HG03103 (cell line): ENCODE measurements around the gene FCRLA.
"Not testable (repeated sequence)": the region's sequence is repeated elsewhere in the genome, so short reads cannot be mapped to it uniquely, and the experiment has no call there.

Source experiments
- ATAC-seq: cut with Tn5 transposase; IDR thresholded peaks from one replicate; pipeline ENCODE4 v1.9.1; 2021; ENCODE audit warnings: low read depth; ENCODE audit not compliant: unreplicated experiment

The FCRLA gene, protein sequence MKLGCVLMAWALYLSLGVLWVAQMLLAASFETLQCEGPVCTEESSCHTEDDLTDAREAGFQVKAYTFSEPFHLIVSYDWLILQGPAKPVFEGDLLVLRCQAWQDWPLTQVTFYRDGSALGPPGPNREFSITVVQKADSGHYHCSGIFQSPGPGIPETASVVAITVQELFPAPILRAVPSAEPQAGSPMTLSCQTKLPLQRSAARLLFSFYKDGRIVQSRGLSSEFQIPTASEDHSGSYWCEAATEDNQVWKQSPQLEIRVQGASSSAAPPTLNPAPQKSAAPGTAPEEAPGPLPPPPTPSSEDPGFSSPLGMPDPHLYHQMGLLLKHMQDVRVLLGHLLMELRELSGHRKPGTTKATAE

DNA sequence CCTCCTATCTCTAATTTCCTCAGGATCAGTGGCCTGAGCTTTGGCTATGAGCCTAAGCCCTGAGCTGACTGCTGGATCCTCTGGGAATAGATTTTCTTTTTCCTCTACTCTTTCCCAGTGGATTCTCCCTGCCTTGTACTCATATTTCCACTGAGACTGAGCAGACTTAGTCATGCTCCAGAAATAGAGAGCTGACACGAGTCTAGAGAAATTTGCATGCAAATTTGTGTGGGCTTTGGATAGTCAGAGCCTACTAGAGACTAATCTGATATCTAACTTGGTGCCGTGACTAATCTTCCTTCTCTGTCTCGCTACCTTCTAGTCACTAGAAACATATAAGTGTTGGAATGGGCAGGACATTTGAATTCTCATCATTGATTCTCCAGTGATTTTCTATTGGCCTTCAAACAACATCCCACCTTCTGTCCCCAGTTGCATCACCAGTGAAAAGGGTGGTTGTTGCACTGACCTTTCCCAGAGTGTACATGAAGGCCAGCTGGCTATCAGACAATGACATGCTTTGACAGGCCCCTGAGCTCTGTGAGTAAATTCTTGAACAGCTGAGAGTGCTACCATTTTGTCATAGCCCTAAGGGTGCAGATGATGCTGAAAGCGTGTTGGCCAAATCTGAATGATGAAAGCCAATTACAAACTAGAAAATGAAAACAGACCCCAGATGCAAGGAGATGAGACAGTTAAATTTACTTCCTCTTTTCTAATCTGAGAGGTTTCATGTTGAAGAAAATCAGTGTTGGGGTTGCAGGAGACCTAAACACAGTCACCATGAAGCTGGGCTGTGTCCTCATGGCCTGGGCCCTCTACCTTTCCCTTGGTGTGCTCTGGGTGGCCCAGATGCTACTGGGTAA, at the start of gene FCRLA:
Gene FCRLA (plus strand): TSS at position 748 of the 866 bp plus-strand sequence. CDS start 36 bp downstream, at position 784.
- peak; percentile 55 for ATAC-seq

DNA sequence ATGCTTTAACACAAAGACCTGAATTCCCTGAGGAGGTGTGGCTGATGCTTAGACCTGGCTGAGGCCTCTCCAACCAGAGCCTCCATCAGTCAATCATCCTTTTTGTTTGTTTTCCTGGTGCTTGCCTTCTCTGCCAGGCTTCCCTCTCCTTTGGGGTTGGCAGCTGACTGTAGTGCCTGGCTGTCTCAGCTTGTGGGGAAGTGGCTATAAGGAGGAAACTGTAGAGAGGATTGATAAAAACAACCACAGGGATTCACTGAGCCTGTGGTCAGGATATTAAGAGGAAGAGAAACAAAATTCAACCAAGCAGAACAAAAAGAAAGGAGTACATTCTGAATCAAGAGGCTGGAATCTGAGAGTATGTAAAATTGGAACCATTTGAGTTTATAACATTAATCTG, 48.5 kb upstream of the FCRLA start:
- ATAC-seq = not testable (repeated sequence)

DNA sequence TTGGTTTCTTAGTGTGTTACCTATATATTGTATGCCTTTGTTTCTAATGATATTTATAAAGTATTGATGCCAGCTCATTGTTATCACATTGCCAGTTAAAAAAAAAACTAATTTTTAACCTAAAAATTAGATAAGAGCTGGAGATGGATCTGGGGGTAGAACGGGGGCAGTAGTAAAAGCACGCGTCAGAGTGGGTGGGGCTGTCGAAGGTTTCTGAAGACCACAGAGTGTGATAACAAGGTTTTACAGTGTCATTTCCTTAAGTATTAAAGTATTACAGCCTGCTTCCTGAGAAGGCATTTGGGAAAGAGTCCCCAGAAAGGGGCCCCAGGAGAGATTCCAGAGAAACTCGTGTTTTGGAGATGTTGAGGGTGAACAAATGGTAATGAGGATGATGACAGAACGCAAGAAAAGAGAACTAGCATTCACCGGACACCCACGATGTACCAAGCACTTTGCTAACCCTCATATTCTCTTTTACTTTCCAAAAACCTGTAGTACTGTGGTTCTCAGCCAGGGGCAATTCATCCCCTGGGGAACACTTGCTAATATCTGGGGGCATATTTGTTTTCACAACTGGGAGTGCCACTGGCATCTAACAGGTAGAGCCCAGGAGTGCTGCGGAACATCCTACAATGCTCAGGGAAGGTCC, 45.2 kb upstream of the FCRLA start:
- ATAC-seq = not testable (repeated sequence)

DNA sequence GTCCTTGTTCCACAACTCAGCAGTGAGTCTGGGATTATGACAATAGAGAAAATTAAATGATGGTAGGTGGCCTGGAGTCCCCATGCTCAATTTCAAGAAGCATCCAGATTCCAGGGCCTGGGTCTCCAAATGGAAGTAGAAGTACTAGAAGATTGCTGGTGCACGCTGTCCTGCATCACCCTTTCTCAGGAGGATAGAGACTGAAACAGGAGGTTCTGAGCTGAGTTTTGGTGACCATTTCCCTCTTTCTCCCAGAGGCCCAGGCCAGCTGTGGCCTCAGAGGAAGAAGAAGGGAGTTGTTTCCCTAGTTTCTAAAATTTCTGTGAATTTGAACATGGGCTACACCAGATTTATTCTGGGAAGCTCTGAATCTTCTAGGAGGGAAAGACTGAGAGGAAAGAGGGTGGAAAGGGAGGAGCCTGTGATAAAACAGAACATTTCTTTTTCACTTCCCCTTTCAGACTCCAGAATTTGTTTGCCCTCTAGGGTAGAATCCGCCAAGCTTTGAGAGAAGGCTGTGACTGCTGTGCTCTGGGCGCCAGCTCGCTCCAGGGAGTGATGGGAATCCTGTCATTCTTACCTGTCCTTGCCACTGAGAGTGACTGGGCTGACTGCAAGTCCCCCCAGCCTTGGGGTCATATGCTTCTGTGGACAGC, 44.2 kb upstream of the FCRLA start, which contains the start of gene FCGR2B:
Gene FCGR2B (plus strand): TSS at position 460 of the 656 bp plus-strand sequence. CDS start 99 bp downstream, at position 559.
- ATAC-seq = peak; percentile 55

DNA sequence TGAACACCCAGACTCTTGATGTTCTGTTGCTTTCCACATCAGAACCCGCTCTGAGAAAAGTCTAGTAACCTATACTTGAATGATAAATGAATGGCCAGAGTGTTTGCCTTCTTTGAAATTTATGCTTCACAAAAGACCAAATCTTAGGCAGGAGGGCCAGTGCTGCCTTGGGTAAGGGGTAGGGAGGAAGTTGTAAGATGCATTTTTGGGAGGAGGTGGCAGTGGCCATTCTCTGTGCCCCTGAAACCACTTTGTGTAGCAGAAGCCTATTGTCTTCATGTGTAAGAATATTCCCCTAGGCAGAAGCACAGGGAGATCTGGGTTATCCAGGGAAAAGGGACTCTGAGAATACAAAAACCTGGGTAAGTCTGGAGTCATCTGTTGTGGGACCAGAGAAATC, 43.5 kb upstream of the FCRLA start:
- ATAC-seq = not testable (repeated sequence)

DNA sequence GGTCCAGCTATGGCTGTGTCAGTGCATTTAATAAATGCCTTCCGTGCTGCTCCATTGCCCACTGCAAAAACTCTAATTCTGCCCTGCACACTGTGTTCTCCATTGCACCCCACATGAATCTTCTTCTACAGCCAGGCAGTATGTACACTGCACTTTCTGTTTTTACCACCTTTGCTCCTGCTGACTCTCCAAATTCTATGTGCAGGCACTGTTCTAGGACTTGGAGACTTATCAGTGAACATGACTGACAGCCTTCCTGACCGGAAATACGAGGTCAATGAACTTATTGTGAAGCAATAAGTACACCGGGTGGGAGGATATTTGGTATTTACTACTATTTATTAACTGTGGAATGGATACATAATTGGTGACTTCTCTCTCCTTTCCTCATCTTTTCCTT, 42.3 kb upstream of the FCRLA start:
- ATAC-seq = not testable (repeated sequence)

DNA sequence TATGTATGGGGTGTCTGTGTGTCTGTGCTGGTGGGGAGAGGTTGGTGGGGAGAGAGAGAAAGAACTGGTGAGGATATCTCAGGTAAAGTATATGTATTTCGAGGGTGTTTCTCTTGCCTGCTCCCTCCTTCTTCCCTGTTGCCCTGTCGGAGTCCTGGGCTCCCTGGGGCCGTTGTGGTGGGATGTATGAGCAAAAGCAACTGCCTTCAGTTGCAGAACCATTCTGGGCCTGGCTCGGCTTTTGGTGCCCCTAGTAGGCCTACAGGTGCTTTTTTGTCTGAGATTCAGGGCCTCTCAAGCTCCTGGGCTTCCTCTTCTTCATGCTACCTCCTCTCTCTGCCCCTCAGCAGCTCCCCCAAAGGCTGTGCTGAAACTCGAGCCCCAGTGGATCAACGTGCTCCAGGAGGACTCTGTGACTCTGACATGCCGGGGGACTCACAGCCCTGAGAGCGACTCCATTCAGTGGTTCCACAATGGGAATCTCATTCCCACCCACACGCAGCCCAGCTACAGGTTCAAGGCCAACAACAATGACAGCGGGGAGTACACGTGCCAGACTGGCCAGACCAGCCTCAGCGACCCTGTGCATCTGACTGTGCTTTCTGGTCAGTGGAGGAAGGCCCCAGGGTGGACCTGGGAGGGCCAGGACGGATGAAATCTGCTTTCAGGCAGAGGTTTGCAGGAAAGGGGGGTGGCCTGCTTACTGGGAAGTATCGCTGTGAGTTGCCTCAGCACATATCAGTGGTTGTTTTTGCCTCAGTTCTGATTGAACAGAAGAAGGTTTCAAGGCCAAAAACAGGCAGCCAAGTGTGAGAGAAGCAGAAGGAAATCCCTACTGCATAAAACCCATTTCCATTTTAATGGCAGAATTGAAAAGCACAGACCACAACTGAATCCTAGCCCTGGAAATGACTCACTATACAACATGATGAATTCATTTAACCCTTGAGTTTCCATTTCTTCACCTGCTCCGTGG, 35.7 kb upstream of the FCRLA start:
- ATAC-seq = not testable (repeated sequence)

DNA sequence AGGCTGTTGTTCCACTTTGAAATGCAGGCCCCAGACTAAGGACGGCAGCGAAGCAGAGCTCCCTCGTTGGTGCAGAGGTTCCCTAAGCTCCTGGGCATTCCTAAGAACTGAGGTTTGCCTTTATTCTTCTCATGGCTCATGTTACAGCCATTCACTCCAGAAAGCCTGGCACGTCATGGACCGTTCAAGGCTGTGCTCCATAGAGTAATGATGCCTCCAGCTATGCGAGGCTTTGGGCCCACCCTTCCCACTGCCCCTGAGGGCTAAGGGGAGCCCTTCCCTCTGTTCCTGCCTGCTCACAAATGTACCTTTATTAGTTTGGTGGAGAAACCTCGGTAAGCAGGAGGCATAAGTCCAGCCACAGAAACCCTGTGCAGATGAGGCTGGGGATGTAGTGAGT, 33.6 kb upstream of the FCRLA start:
- ATAC-seq = not testable (repeated sequence)

DNA sequence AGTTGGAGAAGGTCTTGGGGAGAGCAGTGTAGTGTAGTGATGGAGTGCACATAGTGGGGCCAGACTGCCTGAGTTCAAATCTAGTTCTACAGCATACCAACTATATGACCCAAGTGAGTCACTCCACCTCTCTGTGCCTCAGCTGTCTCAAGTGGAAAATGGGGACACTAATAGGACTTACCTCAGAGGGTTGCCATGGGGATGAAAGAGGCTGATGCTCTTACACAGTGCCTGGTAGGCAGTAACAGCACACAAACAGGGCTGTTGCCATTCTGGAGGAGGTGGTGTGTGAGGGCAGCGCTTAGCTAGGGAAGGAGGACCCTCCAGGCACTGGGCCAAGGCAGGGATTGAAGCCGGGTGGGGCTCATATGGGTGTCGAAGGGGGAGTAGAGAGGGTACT, 32.6 kb upstream of the FCRLA start:
- not testable (repeated sequence) for ATAC-seq

DNA sequence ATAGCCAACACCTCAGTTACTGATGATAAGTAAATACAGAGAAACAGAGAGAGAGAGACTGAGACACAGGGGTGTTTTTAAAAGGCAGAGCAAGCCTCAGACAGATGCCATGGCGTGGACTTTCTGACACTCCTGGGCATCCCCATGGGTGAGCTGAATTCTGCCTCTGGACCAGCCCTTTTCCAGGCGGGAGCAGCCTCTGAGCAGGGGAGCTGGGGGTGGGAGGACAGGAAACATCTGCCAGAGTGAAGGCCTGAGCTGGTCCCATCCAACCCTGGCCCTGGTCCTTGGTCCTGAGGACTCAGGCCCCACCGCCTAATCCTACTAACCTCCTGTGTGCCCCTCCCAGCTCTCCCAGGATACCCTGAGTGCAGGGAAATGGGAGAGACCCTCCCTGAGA, 32.1 kb upstream of the FCRLA start:
- not testable (repeated sequence) for ATAC-seq

DNA sequence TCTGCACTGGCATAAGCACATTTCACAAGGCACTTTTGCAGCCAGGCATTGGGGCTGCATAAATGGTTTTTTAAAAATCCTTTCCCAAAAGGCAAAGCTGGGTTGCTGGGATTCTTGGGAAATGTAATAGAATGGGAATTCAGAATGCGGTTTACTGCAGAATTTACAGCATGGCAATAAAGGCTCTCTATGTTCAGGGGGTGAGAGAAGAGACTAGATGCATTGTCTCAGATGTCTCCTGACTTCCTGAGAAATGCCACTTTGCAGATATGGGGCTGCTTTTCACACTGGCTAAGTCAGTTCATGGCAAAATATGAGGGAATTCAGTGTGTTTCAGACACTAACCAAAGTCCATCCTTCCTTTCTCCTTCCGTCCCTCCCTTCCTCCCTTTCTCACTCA, 30.6 kb upstream of the FCRLA start:
- no peak for ATAC-seq

DNA sequence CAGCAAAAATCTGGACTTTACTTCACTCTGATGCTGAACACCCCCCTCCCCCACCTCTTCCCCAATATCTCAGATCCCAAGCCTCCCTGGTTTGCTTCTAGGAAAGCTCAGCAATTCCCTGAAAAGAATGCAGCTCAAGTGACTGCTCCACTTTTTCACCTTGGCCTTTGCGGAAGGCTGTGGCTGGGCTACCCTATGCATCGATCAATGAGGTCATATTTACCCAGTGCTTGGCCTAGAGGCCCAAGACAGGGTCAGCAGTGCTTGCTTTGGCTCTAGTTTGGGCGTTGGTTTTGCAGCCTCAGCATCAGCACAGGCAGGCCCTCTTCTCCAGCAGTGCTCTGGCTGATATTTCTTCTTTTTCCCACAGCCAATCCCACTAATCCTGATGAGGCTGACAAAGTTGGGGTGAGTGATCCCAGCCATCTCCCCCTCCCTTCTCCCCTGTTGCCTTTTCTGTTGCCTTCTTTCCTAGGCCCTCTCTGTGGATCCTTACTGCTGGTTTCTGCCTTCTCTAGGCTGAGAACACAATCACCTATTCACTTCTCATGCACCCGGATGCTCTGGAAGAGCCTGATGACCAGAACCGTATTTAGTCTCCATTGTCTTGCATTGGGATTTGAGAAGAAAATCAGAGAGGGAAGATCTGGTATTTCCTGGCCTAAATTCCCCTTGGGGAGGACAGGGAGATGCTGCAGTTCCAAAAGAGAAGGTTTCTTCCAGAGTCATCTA, 29.9 kb upstream of the FCRLA start:
- no peak for ATAC-seq

DNA sequence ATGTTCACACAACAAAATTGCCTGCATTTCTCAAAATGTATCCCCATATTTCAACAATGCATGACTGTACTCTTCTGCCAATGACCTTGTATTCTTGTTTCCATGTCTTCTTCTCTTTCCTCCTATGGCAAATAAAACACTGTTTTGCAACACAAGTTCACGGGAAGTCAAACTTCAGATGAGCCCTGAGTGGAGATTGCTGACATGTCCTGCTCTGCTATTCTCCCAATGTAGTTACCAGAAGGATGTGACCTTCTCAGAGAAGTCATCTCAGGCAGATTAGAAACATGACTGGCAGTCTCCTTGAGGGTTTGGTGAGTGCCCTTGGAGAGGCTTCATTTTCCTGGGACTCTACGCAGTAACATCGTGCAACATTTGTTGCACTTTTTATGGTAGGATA, 28.5 kb upstream of the FCRLA start:
- no peak for ATAC-seq

DNA sequence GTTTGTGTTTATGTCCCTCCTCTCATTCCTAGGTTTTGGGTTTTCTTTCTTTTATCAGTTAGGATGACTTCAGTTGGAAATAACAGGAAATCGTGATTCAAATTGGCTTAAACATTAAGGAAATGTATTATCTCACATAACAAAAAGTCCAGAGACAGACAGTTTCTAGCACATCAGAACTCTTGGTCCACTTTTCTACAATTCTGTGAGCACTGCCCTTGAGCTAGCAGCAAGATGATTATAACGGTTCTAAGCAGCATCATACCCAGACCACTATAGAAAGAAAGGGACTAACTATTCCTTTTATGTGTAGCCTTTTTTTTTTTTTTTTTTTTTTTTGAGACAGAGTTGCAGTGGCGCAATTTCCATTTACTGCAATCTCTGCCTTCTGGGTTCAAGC, 25.1 kb upstream of the FCRLA start:
- ATAC-seq = no peak

DNA sequence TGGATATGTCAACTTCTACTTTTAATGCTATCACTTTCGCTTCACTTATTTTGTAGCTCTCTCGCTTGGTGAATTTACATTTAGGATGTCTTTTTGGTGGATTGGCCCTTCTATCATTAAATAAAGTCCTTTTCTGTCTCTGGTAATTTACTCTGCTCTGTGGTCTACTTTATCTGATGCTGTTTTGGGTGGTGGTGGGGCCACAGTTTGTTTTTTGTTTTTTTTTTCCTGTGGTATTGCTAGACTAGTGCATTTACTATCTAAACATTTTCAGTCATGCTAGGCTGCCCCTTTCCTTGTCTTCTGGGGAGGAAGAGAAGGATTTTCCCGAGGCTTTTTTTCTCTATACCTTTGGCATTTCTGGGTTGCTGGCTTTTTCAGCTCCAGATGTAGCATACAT, 18.1 kb upstream of the FCRLA start:
- ATAC-seq = no peak

DNA sequence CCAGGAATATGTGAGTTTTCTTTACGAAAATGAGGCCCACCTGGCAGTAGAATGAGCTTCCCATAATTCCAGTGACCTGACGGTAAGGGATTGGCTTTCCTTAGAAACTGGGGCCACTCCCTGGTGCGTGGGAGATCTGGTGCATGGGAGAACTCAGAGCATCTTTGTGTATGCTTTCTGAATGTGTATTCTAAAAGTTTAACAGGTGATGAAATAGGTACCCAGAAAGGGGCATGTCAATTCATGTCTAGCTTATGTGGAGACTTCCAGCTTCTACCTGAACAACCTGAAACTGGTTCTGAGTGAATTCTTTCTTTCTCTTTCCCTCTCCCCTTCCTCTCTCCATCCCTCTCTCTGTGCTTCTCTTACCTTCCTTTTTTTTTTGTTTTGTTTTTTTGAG, 15.2 kb upstream of the FCRLA start:
- ATAC-seq = no peak

DNA sequence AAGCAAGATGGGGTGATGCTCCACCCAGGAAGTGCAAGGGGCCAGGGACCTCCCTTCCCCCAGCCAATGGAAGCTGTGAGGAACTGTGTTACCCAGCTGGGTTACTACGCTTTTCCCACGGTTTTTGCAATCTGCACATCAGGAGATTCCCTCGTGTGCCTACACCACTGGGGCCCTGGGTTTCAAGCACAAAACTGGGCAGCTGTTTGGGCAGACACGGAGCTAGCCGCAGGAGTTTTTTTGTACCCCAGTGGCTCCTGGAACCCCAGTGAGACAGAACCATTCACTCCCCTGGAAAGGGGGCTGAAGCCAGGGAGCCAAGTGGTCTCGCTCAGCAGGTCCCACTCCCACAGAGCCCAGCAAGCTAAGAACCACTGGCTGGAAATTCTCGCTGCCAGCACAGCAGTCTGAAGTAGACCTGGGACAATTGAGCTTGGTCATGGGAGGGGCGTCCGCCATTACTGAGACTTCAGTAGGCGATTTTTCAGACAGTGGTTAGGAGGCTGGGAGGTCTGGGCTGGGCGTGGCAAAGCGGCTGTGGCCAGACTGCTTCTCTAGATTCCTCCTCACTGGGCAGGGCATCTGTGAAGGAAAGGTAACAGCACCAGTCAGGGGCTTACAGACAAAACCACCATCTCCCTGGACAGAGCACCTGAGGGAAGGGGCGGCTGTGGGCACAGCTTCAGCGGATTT, 13.9 kb upstream of the FCRLA start:
- ATAC-seq = not testable (repeated sequence)

DNA sequence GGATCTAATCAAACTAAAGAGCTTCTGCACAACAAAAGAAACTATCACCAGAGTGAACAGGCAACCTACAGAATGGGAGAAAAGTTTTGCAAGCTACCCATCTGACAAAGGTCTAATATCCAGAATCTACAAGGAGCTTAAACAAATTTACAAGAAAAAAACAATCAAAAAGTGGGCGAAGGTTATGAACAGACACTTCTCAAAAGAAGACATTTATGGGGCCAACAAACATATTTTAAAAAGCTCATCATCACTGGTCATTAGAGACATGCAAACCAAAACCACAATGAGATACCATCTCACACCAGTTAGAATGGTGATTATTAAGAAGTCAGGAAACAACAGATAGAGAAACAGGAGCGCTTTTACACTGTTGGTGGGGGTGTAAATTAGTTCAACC, 8.7 kb upstream of the FCRLA start:
- not testable (repeated sequence) for ATAC-seq
